ENCODE data around the gene GRK1.

GRCh38 chr13:113664751-113665596, 2.0 kb upstream of the GRK1 start:
- TF ChIP-seq, protein P1, sequence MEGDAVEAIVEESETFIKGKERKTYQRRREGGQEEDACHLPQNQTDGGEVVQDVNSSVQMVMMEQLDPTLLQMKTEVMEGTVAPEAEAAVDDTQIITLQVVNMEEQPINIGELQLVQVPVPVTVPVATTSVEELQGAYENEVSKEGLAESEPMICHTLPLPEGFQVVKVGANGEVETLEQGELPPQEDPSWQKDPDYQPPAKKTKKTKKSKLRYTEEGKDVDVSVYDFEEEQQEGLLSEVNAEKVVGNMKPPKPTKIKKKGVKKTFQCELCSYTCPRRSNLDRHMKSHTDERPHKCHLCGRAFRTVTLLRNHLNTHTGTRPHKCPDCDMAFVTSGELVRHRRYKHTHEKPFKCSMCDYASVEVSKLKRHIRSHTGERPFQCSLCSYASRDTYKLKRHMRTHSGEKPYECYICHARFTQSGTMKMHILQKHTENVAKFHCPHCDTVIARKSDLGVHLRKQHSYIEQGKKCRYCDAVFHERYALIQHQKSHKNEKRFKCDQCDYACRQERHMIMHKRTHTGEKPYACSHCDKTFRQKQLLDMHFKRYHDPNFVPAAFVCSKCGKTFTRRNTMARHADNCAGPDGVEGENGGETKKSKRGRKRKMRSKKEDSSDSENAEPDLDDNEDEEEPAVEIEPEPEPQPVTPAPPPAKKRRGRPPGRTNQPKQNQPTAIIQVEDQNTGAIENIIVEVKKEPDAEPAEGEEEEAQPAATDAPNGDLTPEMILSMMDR (conservative IDR thresholded peaks at IDR 0.05; ENCODE audit: low read depth in 2 of 2): no peak
- no peak for TF ChIP-seq POLR2AphosphoS5 (IDR thresholded peaks at IDR 0.05; ENCODE audit: low read depth)
- no peak for TF ChIP-seq EZH2 (IDR thresholded peaks at IDR 0.05; ENCODE audit: low read depth, unreplicated experiment)
- no peak for TF ChIP-seq EZH2phosphoT487 (IDR thresholded peaks at IDR 0.05; ENCODE audit: unreplicated experiment)
- no peak for TF ChIP-seq STAT1 (IDR thresholded peaks at IDR 0.05; ENCODE audit: unreplicated experiment)

Data from GM23338 (cell line).